Measurements from ENCODE around the gene TMEM128. TPM values are rescaled to one million over a fixed set of nuclear protein-coding genes. Genes with fewer than 3 reads are reported as not detected.

TMEM128 gene
- total RNA-seq, 1 donor from 2014 or later = 19.8 TPM

- peaks cover 16% of the 10 kb centered on the region for H3K36me3 Mint-ChIP-seq (ENCODE audit: low read depth, unreplicated experiment)
- H3K9me3 Mint-ChIP-seq (ENCODE audit: unreplicated experiment) = peaks cover 6% of the 10 kb centered on the region
- TF ChIP-seq, protein P1, sequence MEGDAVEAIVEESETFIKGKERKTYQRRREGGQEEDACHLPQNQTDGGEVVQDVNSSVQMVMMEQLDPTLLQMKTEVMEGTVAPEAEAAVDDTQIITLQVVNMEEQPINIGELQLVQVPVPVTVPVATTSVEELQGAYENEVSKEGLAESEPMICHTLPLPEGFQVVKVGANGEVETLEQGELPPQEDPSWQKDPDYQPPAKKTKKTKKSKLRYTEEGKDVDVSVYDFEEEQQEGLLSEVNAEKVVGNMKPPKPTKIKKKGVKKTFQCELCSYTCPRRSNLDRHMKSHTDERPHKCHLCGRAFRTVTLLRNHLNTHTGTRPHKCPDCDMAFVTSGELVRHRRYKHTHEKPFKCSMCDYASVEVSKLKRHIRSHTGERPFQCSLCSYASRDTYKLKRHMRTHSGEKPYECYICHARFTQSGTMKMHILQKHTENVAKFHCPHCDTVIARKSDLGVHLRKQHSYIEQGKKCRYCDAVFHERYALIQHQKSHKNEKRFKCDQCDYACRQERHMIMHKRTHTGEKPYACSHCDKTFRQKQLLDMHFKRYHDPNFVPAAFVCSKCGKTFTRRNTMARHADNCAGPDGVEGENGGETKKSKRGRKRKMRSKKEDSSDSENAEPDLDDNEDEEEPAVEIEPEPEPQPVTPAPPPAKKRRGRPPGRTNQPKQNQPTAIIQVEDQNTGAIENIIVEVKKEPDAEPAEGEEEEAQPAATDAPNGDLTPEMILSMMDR (IDR thresholded peaks at IDR 0.05; ENCODE audit: unreplicated experiment) = no peak
Observed at GRCh38 chr4:4227510-4228355, 20.3 kb downstream of the TMEM128 start.

DNA sequence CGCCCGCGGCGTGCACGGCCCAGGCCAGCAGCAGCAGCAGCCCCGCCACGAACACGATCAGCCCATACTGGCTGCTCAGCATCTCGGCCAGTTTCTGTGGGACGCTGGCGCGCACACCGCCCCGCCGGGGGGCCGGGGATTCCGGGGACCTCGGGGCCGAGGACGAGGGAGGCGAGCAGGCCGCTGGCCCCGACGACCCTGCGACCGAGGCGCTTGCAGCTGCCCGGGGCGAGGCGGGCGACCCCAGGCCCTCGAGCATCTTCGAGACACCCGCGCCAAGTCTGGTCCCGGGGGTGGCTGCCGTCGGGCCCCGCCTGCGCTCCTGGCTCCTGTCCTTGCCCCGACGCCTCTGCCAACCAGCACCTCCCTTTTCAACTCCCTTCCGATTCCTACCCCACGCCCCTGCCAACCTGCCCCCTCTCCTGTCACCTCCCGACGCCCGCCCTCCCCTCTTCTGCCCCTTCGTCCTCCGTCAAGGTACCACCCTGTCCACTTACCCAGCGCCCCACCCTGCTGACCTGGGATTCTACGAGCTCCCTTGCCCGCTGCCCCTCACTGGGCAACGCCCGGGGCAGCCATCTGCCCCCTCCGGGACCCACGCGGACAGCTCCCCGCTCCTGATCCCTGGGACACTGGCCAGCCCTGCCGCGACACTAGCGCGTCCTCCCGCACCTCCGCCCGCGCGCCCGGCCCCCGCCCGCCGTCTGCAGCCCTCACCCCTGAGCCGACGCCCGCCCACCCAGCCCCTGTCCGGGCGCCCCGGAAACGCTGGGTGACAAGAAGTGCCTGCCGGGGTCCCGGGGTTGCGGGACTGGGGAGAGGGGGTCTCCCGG lies 21.2 kb downstream of the TMEM128 start, which contains the start of gene OTOP1:
OTOP1 (minus strand) TSS at position 324 of the 833 bp plus-strand sequence; CDS start at position 259, 65 bp downstream.
- H3K9me3 Mint-ChIP-seq (ENCODE audit: unreplicated experiment) = peaks cover 4% of the 10 kb centered on the region
- DNase-seq (ENCODE audit: low spot score) = no peak
- peak within 1 kb of the TSS; percentile 73 for H3K4me3 Mint-ChIP-seq (ENCODE audit: unreplicated experiment)
- H3K36me3 Mint-ChIP-seq (ENCODE audit: low read depth, unreplicated experiment) = peaks cover 16% of the 10 kb centered on the region
- peaks cover 20% of the 10 kb centered on the region for H3K27me3 Mint-ChIP-seq (ENCODE audit: unreplicated experiment)
- TF ChIP-seq, protein P1 (IDR thresholded peaks at IDR 0.05; ENCODE audit: unreplicated experiment) = no peak
- H3K27ac Mint-ChIP-seq (ENCODE audit: unreplicated experiment) = no peak within 1 kb of the TSS
- peaks cover 5% of the 10 kb centered on the region for H3K4me1 Mint-ChIP-seq (ENCODE audit: unreplicated experiment)

More at GRCh38 chr4:4227510-4228355, 20.3 kb downstream of the TMEM128 start:
- Mint-ChIP-seq H3K4me3 (ENCODE audit: unreplicated experiment) (no peak overlapping the region), H3K27me3 (ENCODE audit: unreplicated experiment) (peaks cover 19% of the 10 kb centered on the region), H3K4me1 (ENCODE audit: unreplicated experiment) (peaks cover 5% of the 10 kb centered on the region), H3K27ac (ENCODE audit: unreplicated experiment) (peak overlapping the region; percentile 38)
- DNase-seq (ENCODE audit: low spot score) = no peak

DNA sequence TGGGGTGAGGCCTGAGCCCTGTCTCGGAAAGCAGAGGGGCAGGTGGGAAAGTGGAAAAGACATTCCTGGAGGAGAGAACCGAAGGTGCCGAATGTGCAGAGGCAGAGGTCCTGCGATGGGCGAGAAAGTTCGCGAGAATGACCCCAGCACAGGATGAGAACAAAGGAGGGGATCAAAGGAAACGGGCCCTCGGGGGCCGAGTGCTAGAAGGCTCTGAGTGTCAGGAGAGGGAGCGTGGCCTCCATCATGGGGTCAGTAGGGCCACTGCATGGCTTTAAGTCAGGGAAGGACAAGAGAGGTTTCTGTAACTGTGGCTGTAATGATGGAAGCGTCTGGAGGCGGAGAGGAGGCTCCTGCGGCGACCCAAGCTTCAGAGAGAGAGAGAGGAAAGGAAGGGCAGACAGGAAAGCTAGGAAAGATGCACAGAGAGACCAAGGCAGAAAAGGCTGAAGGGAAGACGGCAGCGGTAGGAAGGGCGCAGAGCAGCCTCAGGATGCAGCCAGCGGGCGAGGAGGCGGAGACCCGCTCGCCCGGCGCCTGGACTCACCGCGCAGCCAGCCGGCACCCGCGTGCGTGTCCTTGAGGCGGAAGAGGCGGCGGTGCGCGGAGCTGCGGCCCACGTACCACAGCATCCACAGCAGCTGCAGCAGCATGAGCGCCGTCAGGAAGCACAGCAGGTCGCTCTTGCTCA lies 22.0 kb downstream of the TMEM128 start:
- Mint-ChIP-seq H3K4me3 (ENCODE audit: unreplicated experiment) (peak overlapping the region; percentile 73), H3K4me1 (ENCODE audit: unreplicated experiment) (peaks cover 5% of the 10 kb centered on the region), H3K27ac (ENCODE audit: unreplicated experiment) (no peak overlapping the region), H3K9me3 (ENCODE audit: unreplicated experiment) (peaks cover 4% of the 10 kb centered on the region), H3K36me3 (ENCODE audit: low read depth, unreplicated experiment) (peaks cover 16% of the 10 kb centered on the region), H3K27me3 (ENCODE audit: unreplicated experiment) (peaks cover 22% of the 10 kb centered on the region)
- TF ChIP-seq, protein P1 (IDR thresholded peaks at IDR 0.05; ENCODE audit: unreplicated experiment) = no peak
- DNase-seq (ENCODE audit: low spot score) = no peak

- Mint-ChIP-seq H3K27ac (ENCODE audit: unreplicated experiment) (no peak overlapping the region), H3K36me3 (ENCODE audit: low read depth, unreplicated experiment) (no peaks in the 10 kb centered on the region), H3K27me3 (ENCODE audit: unreplicated experiment) (peaks cover 3% of the 10 kb centered on the region), H3K9me3 (ENCODE audit: unreplicated experiment) (no peaks in the 10 kb centered on the region), H3K4me3 (ENCODE audit: unreplicated experiment) (no peak overlapping the region), H3K4me1 (ENCODE audit: unreplicated experiment) (no peaks in the 10 kb centered on the region)
- TF ChIP-seq, protein P1 (IDR thresholded peaks at IDR 0.05; ENCODE audit: unreplicated experiment) = no peak
- no peak for DNase-seq (ENCODE audit: low spot score)
Observed at GRCh38 chr4:4217113-4217512, 30.9 kb downstream of the TMEM128 start.
